Suprapubic skin (tissue), 4 donors: ENCODE results near the gene C11orf68. TPM values are rescaled to one million over a fixed set of nuclear protein-coding genes. Genes with fewer than 3 reads are reported as not detected.
A peak's percentile ranks its signal among the peaks of the same experiment; 100 is the strongest.

Experiments
- DNase-seq, 2 donors: peaks; one replicate each; pipeline ENCODE4 v3.0.0-alpha.2; 2019; ENCODE audit warnings: low spot score in 2 of 2
- H3K27ac ChIP-seq: fragments of 200-600 bp; sonication (generic); one replicate; pipeline ENCODE4 v1.5.1; 2019
- H3K27me3 ChIP-seq: fragments of 200-600 bp; sonication (generic); one replicate; pipeline ENCODE4 v1.5.1; 2019
- H3K36me3 ChIP-seq: fragments of 200-600 bp; sonication (generic); one replicate; pipeline ENCODE4 v1.5.1; 2019
- H3K4me1 ChIP-seq: fragments of 200-600 bp; sonication (generic); one replicate; pipeline ENCODE4 v1.5.1; 2019
- H3K4me3 ChIP-seq: fragments of 200-600 bp; sonication (generic); one replicate; pipeline ENCODE4 v1.5.1; 2019; ENCODE audit warnings: mild to moderate bottlenecking
- H3K9me3 ChIP-seq: fragments of 200-600 bp; sonication (generic); one replicate; pipeline ENCODE4 v1.5.1; 2019
- CTCF ChIP-seq, 2 donors: fragments of 200-600 bp in 1 of 2; fragments of 450-650 bp in 1 of 2; sonication (generic) in 1 of 2; IDR thresholded peaks; one replicate each; pipeline ENCODE4 v1.5.1; 2016 to 2019; ENCODE audit warnings: antibody characterized with exemption in 2 of 2, mild to moderate bottlenecking in 1 of 2, moderate library complexity in 1 of 2
- EP300 ChIP-seq: sonication (generic); formaldehyde crosslinking; IDR thresholded peaks from one replicate; pipeline ENCODE4 v1.6.1; 2017; ENCODE audit warnings: antibody characterized with exemption
- POLR2A ChIP-seq, 2 donors: fragments of 450-650 bp; IDR thresholded peaks; one replicate each; pipeline ENCODE4 v1.6.1; 2017; ENCODE audit warnings: antibody characterized with exemption in 2 of 2, mild to moderate bottlenecking in 2 of 2, moderate library complexity in 2 of 2
- POLR2AphosphoS5 ChIP-seq, 3 donors: sonication (generic); formaldehyde crosslinking; IDR thresholded peaks; one replicate each; pipeline ENCODE4 v1.6.1; 2017; ENCODE audit warnings: antibody characterized with exemption in 3 of 3
- WGBS: methylation state at CpG from one replicate; pipeline ENCODE4 v1.1.5; 2018; 5-methylcytosine and 5-hydroxymethylcytosine counted together
- total RNA-seq, 4 donors: library from RNA; depleted of rRNA; stranded (reverse); fragments of >200 nt; gene quantifications; one replicate each; pipeline ENCODE4 v1.1.0, GENCODE V29; 2016

The C11orf68 gene
- total RNA-seq, 4 donors from 2014 or later: 17.4 to 21.6 (median 19.5) TPM

- no peaks in the 10 kb centered on the region for H3K9me3 ChIP-seq
- peak overlapping the region; percentile 99 for H3K4me3 ChIP-seq
- TF ChIP-seq POLR2A (IDR thresholded peaks at IDR 0.05) (no peak), EP300 (no peak), CTCF (IDR thresholded peaks at IDR 0.05) (no peak), POLR2AphosphoS5 (IDR thresholded peaks at IDR 0.05) (no peak)
- no peak for DNase-seq
- H3K27ac ChIP-seq: peak overlapping the region; percentile 95
- peaks cover 29% of the 10 kb centered on the region for H3K4me1 ChIP-seq
- no peaks in the 10 kb centered on the region for H3K27me3 ChIP-seq
- H3K36me3 ChIP-seq: peaks cover 32% of the 10 kb centered on the region
- 11% methylated on average over 8 of the region's 13 CpGs for WGBS
These were observed 43.3 kb upstream of the C11orf68 start for GRCh38 chr11:65962141-65962564.

GRCh38 chr11:65961267-65962140 is 42.6 kb upstream of the C11orf68 start, which contains the start of gene SART1:
Gene SART1 (plus strand): TSS chr11:65961734. CDS start chr11:65961781, 47 bp downstream.
- DNase-seq: peak; percentile 98 to 99
- TF ChIP-seq EP300 (no peak), CTCF (IDR thresholded peaks at IDR 0.05) (no peak), POLR2A (IDR thresholded peaks at IDR 0.05) (peak in 1 of 2 donors; percentile 67), POLR2AphosphoS5 (IDR thresholded peaks at IDR 0.05) (peak in 2 of 3 donors; percentile 72 to 88)

GRCh38 chr11:65960824-65961266 is 42.0 kb upstream of the C11orf68 start:
- peaks cover 19% of the 10 kb centered on the region for H3K36me3 ChIP-seq
- H3K9me3 ChIP-seq: no peaks in the 10 kb centered on the region
- 49% methylated on average over 16 of the region's 16 CpGs for WGBS
- peak overlapping the region; percentile 95 for H3K27ac ChIP-seq
- H3K4me3 ChIP-seq: peak overlapping the region; percentile 99
- peaks cover 29% of the 10 kb centered on the region for H3K4me1 ChIP-seq
- TF ChIP-seq POLR2AphosphoS5 (IDR thresholded peaks at IDR 0.05) (no peak), EP300 (no peak), CTCF (IDR thresholded peaks at IDR 0.05) (no peak), POLR2A (IDR thresholded peaks at IDR 0.05) (no peak)
- DNase-seq: no peak
- no peaks in the 10 kb centered on the region for H3K27me3 ChIP-seq

More at GRCh38 chr11:65961267-65962140, 42.6 kb upstream of the C11orf68 start, which contains the start of gene SART1:
- H3K36me3 ChIP-seq: peaks cover 26% of the 10 kb centered on the region
- peak within 1 kb of the TSS; percentile 99 for H3K4me3 ChIP-seq
- H3K27me3 ChIP-seq: no peaks in the 10 kb centered on the region
- H3K4me1 ChIP-seq: peaks cover 29% of the 10 kb centered on the region
- WGBS: 0% methylated on average over 13 of the region's 97 CpGs
- H3K9me3 ChIP-seq: no peaks in the 10 kb centered on the region
- peak within 1 kb of the TSS; percentile 95 for H3K27ac ChIP-seq

- Histone ChIP-seq H3K36me3 (no peaks in the 10 kb centered on the region), H3K27ac (no peak overlapping the region), H3K4me3 (no peak overlapping the region), H3K4me1 (peaks cover 26% of the 10 kb centered on the region), H3K27me3 (peaks cover 9% of the 10 kb centered on the region), H3K9me3 (no peaks in the 10 kb centered on the region)
- 68% methylated on average over 6 of the region's 17 CpGs for WGBS
- TF ChIP-seq POLR2AphosphoS5 (IDR thresholded peaks at IDR 0.05) (no peak), EP300 (no peak), CTCF (IDR thresholded peaks at IDR 0.05) (no peak), POLR2A (IDR thresholded peaks at IDR 0.05) (no peak)
- no peak for DNase-seq
These were observed 40.0 kb upstream of the C11orf68 start for GRCh38 chr11:65958774-65959420.

GRCh38 chr11:65958291-65958690 is 39.4 kb upstream of the C11orf68 start:
- Histone ChIP-seq H3K4me1 (peaks cover 20% of the 10 kb centered on the region), H3K27ac (no peak overlapping the region), H3K36me3 (no peaks in the 10 kb centered on the region), H3K27me3 (peaks cover 9% of the 10 kb centered on the region), H3K9me3 (no peaks in the 10 kb centered on the region), H3K4me3 (no peak overlapping the region)
- no peak for DNase-seq
- no peak for TF ChIP-seq POLR2AphosphoS5 (IDR thresholded peaks at IDR 0.05)
- no peak for TF ChIP-seq POLR2A (IDR thresholded peaks at IDR 0.05)
- TF ChIP-seq CTCF (IDR thresholded peaks at IDR 0.05): no peak
- no peak for TF ChIP-seq EP300
- 36% methylated on average over 4 of the region's 4 CpGs for WGBS
